Memory B cell (primary cell): ENCODE measurements around the gene PRR15L.

ENCODE experiments used
- ATAC-seq: fragments of 150-1000 bp; cut with Tn5 transposase; 2 replicates; pipeline ENCODE4 v1.10.0; 2021; ENCODE audit warnings: low read depth, mild to moderate bottlenecking, moderate library complexity
- DNase-seq, 2 donors: peaks; one replicate each; pipeline ENCODE4 v3.0.0; 2022; ENCODE audit warnings: low spot score in 2 of 2
- H3K27ac Mint-ChIP-seq: one replicate; pipeline ENCODE4 v1.8.0; 2022; ENCODE audit warnings: mild to moderate bottlenecking, moderate library complexity, mixed read lengths
- H3K27me3 Mint-ChIP-seq: one replicate; pipeline ENCODE4 v1.8.0; 2022; ENCODE audit warnings: mixed read lengths
- H3K36me3 Mint-ChIP-seq: one replicate; pipeline ENCODE4 v1.8.0; 2022; ENCODE audit warnings: mild to moderate bottlenecking, mixed read lengths
- H3K4me1 Mint-ChIP-seq: one replicate; pipeline ENCODE4 v1.8.0; 2022; ENCODE audit warnings: mixed read lengths
- H3K4me3 Mint-ChIP-seq: one replicate; pipeline ENCODE4 v1.8.0; 2022; ENCODE audit warnings: mild to moderate bottlenecking, moderate library complexity, mixed read lengths
- H3K9me3 Mint-ChIP-seq: one replicate; pipeline ENCODE4 v1.8.0; 2022; ENCODE audit warnings: mixed read lengths

The PRR15L gene

GRCh38 chr17:47961406-47961805 is 3.7 kb upstream of the PRR15L start:
- no peak for DNase-seq
- Mint-ChIP-seq H3K4me1 (no peaks in the 10 kb centered on the region), H3K27ac (no peak overlapping the region), H3K36me3 (no peaks in the 10 kb centered on the region), H3K4me3 (no peak overlapping the region), H3K9me3 (no peaks in the 10 kb centered on the region), H3K27me3 (no peaks in the 10 kb centered on the region)
- ATAC-seq = no peak

- Mint-ChIP-seq H3K9me3 (no peaks in the 10 kb centered on the region), H3K4me1 (no peaks in the 10 kb centered on the region), H3K27ac (no peak overlapping the region), H3K36me3 (no peaks in the 10 kb centered on the region), H3K27me3 (no peaks in the 10 kb centered on the region), H3K4me3 (no peak overlapping the region)
- no peak for ATAC-seq
- no peak for DNase-seq
These were observed 2.4 kb upstream of the PRR15L start for GRCh38 chr17:47959825-47960655.

DNA sequence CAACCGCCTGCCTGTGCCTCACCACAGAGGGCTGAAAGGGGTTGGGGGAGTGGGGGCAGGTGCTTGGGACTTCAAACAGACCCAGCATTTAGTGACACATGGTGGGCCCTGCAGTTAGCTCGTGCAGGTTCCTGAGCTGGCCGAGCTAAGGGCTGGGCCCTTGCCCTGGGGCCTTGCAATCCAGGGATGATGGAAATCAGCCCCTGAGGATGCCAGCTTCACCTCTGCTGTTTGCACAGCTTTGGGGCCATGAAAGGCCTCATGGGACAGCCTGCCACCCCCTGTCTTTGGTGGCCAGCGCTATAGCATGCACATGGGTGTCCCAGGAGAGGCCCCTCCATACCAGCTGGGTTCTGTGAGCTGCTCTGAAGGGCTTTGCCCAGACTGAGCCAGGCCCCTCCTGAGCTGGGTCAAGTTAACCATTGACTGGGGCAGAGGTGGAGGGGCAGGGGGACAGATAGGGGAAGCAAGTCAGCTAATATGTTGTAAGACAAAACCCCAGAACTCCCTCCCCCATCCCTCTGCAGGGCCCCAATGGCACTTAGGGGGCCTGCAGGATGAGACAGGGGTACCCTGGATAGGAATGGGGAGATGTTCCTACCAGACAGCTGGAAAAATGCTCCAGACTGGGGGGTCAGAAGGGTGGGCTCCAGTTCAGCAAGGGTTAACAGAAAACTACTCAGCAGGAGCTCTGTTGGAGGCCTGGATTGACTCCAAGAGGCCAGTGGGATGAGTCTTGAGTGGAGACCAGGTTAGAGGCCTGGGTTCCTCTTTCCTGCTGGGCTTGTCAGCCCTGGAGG is 692 bp downstream of the PRR15L start:
- Mint-ChIP-seq H3K4me1 (no peaks in the 10 kb centered on the region), H3K9me3 (no peaks in the 10 kb centered on the region), H3K36me3 (peaks cover 2% of the 10 kb centered on the region), H3K4me3 (no peak overlapping the region), H3K27me3 (no peaks in the 10 kb centered on the region), H3K27ac (no peak overlapping the region)
- DNase-seq = no peak
- no peak for ATAC-seq

- Mint-ChIP-seq H3K27me3 (no peaks in the 10 kb centered on the region), H3K9me3 (no peaks in the 10 kb centered on the region), H3K4me3 (no peak overlapping the region), H3K4me1 (no peaks in the 10 kb centered on the region), H3K36me3 (peaks cover 3% of the 10 kb centered on the region), H3K27ac (no peak overlapping the region)
- no peak for ATAC-seq
- DNase-seq = no peak
These were observed 1.9 kb downstream of the PRR15L start for GRCh38 chr17:47955497-47956461.

- Mint-ChIP-seq H3K4me3 (no peak overlapping the region), H3K36me3 (peaks cover 3% of the 10 kb centered on the region), H3K4me1 (peaks cover 11% of the 10 kb centered on the region), H3K27ac (no peak overlapping the region), H3K27me3 (no peaks in the 10 kb centered on the region), H3K9me3 (no peaks in the 10 kb centered on the region)
- ATAC-seq (no peak), DNase-seq (no peak)
These were observed 3.8 kb downstream of the PRR15L start for GRCh38 chr17:47953909-47954308.

DNA sequence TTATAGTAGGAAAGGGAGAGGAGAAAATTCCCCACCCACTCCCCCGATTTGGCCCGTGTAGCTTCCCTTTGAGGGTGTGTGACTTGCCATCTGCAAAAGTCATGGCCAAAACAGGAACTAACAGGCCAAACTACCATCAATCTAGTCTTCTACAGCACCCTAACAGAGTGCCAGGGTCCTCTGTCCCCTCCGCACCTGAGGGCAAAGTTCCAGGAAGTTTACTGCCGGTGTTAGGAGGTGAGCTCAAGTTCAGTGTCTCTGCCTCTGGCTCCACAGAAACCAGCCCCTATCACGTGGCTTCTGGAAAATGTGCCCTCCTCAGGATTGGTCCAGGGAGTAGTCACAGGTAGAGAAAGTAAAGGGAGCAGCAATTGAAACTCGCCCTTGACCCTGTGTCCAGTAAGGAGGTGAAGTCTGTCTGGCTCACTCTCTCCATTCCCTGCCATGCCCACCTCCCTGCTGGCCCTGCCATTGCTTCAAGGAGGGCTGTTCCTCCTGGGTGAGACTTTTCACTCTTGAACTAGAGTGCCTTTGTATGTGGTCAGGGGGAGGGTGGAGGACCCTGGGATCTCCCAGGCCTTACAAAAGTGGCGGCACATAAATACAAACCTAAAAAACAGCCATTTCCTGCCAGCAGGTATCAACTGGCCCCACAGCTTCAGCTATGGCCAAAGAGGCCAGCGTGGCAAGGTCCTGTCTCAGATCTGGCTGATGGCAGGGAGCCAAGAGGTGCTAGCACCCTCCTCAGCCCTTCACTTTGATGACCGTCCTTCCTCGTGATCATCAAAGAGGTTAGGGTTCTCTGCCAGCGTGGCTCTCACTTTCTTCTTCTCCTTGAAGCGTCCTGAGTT is 5.3 kb downstream of the PRR15L start:
- H3K9me3 Mint-ChIP-seq = no peaks in the 10 kb centered on the region
- peaks cover 3% of the 10 kb centered on the region for H3K36me3 Mint-ChIP-seq
- H3K27me3 Mint-ChIP-seq = no peaks in the 10 kb centered on the region

GRCh38 chr17:47950448-47950847 is 7.2 kb downstream of the PRR15L start:
- Mint-ChIP-seq H3K4me3 (no peak overlapping the region), H3K27ac (no peak overlapping the region), H3K27me3 (no peaks in the 10 kb centered on the region)

More for the DNA sequence above, 5.3 kb downstream of the PRR15L start:
- DNase-seq (no peak), ATAC-seq (no peak)
- H3K4me1 Mint-ChIP-seq = peaks cover 12% of the 10 kb centered on the region
- H3K27ac Mint-ChIP-seq = no peak overlapping the region
- H3K4me3 Mint-ChIP-seq = no peak overlapping the region

DNA sequence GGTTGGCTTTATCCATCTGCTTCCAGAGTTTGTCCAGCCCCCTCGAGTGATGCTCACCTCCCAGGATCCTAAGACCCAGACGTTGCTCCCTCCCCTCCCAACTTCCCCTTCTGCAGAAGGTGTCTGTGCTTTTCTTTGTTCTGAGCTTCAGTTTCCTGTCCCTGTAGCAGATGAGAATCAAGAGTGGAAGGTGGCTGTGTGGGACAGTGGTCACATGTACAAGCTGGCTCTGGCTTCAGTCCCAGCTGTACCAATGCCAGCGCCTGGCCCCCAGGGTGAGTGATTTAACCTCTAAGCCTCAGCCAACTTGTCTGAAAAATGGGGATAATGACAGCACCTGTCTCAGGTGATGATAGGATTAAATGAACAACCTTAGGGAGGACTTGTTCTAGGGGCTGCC is 7.7 kb downstream of the PRR15L start:
- no peak for DNase-seq
- peaks cover 14% of the 10 kb centered on the region for H3K4me1 Mint-ChIP-seq
- ATAC-seq = peak; percentile 19
- peak overlapping the region; percentile 36 for H3K27ac Mint-ChIP-seq
- H3K4me3 Mint-ChIP-seq = no peak overlapping the region
- no peaks in the 10 kb centered on the region for H3K9me3 Mint-ChIP-seq
- H3K36me3 Mint-ChIP-seq = peaks cover 11% of the 10 kb centered on the region
- H3K27me3 Mint-ChIP-seq = no peaks in the 10 kb centered on the region

More at GRCh38 chr17:47950448-47950847, 7.2 kb downstream of the PRR15L start:
- peaks cover 12% of the 10 kb centered on the region for H3K4me1 Mint-ChIP-seq
- H3K36me3 Mint-ChIP-seq = peaks cover 6% of the 10 kb centered on the region
- ATAC-seq = no peak
- DNase-seq = no peak
- no peaks in the 10 kb centered on the region for H3K9me3 Mint-ChIP-seq

DNA sequence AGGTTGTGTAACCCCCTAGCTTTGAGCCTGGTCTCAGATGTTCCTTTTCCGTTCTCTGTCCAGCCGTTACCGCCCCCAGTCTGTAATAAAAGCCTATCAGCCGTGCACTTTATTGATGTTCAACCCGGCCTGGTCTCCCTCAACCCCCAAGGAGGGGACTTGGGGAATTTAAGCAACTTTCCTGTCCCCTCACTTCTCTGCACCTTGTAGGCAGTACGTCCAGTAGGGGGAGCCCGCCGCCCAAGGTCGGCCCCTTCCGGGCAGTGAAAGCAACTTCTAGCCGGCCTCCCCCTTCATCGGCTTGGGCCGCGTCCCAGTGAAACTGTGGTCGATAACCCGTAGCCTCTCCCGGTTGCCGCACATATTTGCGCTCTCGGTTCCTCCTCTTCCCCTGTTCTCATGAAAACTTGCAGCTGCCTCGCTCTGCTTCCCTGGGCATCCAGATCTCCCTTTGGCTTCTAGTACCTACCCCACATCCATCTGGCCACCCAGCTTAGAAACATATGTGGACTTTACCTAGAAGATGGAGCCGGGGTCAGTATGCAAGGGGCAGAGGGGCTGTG is 8.4 kb downstream of the PRR15L start:
- H3K36me3 Mint-ChIP-seq = peaks cover 15% of the 10 kb centered on the region
- peak overlapping the region; percentile 64 for H3K4me3 Mint-ChIP-seq
- H3K27me3 Mint-ChIP-seq = no peaks in the 10 kb centered on the region
- H3K27ac Mint-ChIP-seq = peak overlapping the region; percentile 36
- H3K4me1 Mint-ChIP-seq = peaks cover 21% of the 10 kb centered on the region
- peak; percentile 72 for ATAC-seq
- no peaks in the 10 kb centered on the region for H3K9me3 Mint-ChIP-seq
- peak; percentile 61 to 78 for DNase-seq

DNA sequence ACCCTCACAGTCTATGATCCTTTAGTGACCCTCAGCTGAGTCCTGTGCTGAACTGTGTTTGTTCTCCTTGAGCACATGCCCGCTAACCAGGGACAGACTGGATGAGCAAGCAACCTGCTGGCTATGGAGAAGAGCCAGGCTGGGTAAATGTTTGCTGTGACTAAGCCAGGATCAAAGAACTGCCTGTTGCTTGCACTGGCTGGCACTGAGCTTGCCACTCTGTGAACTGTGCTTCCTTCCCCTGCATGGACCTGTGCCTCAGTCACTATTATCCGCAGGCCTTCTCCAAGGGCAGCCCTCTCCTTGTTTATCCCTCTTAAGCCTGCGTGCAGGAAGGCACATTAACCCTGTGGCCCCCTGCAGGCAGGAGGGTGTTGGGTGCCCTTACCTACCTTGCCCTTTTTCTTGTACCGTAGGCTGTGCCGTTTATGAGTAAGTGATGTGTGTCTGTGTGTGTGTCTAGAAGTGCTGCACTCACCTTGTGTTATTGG is 8.9 kb downstream of the PRR15L start:
- ATAC-seq (no peak), DNase-seq (no peak)
- no peaks in the 10 kb centered on the region for H3K9me3 Mint-ChIP-seq
- no peaks in the 10 kb centered on the region for H3K27me3 Mint-ChIP-seq
- peaks cover 15% of the 10 kb centered on the region for H3K36me3 Mint-ChIP-seq
- H3K4me1 Mint-ChIP-seq = peaks cover 21% of the 10 kb centered on the region
- no peak overlapping the region for H3K27ac Mint-ChIP-seq
- no peak overlapping the region for H3K4me3 Mint-ChIP-seq

DNA sequence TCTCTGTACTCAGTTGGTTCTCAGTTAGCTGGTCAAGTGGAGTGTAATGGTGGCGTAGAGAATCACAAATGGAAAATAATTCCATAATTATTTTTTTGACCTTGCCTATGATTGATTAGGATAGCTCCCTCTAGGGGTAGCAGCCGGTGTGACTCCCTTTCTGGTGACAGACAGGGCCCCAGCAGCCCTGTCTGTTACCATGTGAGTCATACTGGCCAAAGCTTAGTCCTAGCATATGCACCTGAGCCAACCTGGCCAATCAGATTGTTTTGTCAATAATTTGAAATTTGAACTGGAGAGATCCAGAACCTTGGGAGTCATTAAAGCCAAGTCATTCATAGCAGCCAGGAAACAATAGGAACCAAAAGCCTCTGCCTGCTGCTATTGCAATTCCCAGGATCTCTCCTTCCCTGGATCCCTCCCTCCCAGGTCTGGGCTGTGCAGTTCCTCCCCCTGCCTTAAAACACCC is 10.7 kb downstream of the PRR15L start:
- H3K4me1 Mint-ChIP-seq = peaks cover 28% of the 10 kb centered on the region

GRCh38 chr17:47946516-47946915 is 11.2 kb downstream of the PRR15L start:
- Mint-ChIP-seq H3K27me3 (no peaks in the 10 kb centered on the region), H3K27ac (no peak overlapping the region), H3K9me3 (no peaks in the 10 kb centered on the region), H3K4me1 (peaks cover 31% of the 10 kb centered on the region), H3K4me3 (no peak overlapping the region), H3K36me3 (peaks cover 14% of the 10 kb centered on the region)
- ATAC-seq = no peak
- DNase-seq = no peak

More for the DNA sequence above, 10.7 kb downstream of the PRR15L start:
- Mint-ChIP-seq H3K36me3 (peaks cover 14% of the 10 kb centered on the region), H3K9me3 (no peaks in the 10 kb centered on the region), H3K4me3 (no peak overlapping the region), H3K27ac (no peak overlapping the region), H3K27me3 (no peaks in the 10 kb centered on the region)
- ATAC-seq = peak; percentile 83
- peak; percentile 52 to 61 for DNase-seq
